Epithelial cell of esophagus (primary cell): ENCODE results near the gene CNTNAP2.

Experiments used
- DNase-seq: peaks from one replicate; pipeline ENCODE4 v3.0.0; 2010; ENCODE audit warnings: low read depth
- H3K4me3 ChIP-seq: 2 replicates; pipeline ENCODE4 v1.5.1; 2011; ENCODE audit warnings: mild to moderate bottlenecking, low read length, control low read depth
- TF ChIP-seq, protein P1 (sequence below): IDR thresholded peaks from 2 replicates; pipeline ENCODE4 v1.5.1; 2011; ENCODE audit warnings: low read depth, mild to moderate bottlenecking, low read length, control low read depth, inconsistent platforms; ENCODE audit not compliant: insufficient read depth; ENCODE audit errors: missing control alignments

The CNTNAP2 gene

GRCh38 chr7:147811923-147812322, 1695.3 kb downstream of the CNTNAP2 start:
- no peak overlapping the region for H3K4me3 ChIP-seq
- TF ChIP-seq, protein P1, sequence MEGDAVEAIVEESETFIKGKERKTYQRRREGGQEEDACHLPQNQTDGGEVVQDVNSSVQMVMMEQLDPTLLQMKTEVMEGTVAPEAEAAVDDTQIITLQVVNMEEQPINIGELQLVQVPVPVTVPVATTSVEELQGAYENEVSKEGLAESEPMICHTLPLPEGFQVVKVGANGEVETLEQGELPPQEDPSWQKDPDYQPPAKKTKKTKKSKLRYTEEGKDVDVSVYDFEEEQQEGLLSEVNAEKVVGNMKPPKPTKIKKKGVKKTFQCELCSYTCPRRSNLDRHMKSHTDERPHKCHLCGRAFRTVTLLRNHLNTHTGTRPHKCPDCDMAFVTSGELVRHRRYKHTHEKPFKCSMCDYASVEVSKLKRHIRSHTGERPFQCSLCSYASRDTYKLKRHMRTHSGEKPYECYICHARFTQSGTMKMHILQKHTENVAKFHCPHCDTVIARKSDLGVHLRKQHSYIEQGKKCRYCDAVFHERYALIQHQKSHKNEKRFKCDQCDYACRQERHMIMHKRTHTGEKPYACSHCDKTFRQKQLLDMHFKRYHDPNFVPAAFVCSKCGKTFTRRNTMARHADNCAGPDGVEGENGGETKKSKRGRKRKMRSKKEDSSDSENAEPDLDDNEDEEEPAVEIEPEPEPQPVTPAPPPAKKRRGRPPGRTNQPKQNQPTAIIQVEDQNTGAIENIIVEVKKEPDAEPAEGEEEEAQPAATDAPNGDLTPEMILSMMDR: no peak
- DNase-seq: no peak

DNA sequence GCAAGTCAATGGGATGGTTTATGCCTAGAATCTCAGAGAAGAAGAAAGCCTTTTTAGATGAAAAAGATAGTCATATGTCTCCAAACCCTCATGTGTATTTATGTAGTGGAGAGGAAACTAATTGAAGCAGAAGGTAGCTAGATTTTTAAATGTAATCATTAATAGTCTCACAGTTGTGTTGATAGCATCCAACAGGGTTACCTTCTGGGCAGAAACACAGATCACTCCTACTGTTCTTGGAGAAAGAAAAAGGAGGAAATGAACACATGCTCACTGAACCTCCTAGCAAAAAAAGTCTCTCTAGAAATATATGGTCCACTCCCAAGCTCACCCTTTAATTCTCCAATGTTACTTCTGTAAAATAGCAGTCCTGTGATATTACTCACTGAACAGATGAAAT, 1696.7 kb downstream of the CNTNAP2 start:
- TF ChIP-seq, protein P1: no peak
- H3K4me3 ChIP-seq: no peak overlapping the region
- DNase-seq: no peak

GRCh38 chr7:147818317-147818716, 1701.7 kb downstream of the CNTNAP2 start:
- no peak for DNase-seq
- H3K4me3 ChIP-seq: no peak overlapping the region
- TF ChIP-seq, protein P1: no peak

- TF ChIP-seq, protein P1: no peak
- DNase-seq: no peak
- no peak overlapping the region for H3K4me3 ChIP-seq
These were observed 1708.1 kb downstream of the CNTNAP2 start for GRCh38 chr7:147824671-147825070.

DNA sequence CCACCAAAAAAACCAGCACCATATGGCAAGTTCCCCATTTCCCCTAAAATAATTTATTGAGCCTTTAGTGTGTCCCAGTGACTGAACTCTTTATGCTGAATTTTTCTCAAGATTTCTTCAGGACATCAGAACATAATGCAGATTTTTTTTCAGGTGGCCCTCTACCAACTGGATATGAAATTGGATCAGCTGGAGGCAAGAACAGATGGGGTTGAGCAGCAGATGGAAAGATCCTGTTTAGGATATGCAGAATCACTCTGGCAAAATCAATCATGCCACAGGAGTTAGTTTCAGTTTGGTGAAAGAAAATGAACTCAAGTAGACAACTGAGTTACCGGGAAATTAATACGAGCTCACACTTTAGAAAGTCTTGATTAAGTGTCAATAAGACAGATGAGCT, 1712.4 kb downstream of the CNTNAP2 start:
- no peak for DNase-seq
- no peak overlapping the region for H3K4me3 ChIP-seq
- TF ChIP-seq, protein P1: no peak

GRCh38 chr7:147833557-147833956, 1717.0 kb downstream of the CNTNAP2 start:
- no peak overlapping the region for H3K4me3 ChIP-seq
- DNase-seq: no peak
- TF ChIP-seq, protein P1: no peak

GRCh38 chr7:147833970-147834369, 1717.4 kb downstream of the CNTNAP2 start:
- TF ChIP-seq, protein P1: no peak
- no peak for DNase-seq
- no peak overlapping the region for H3K4me3 ChIP-seq
